K562 (cell line): ENCODE data around the gene PDPK1. TPM values are rescaled to one million over a fixed set of nuclear protein-coding genes. Genes with fewer than 3 reads are reported as not detected.

Experiments used
- ASH1L ChIP-seq: fragments of 450-650 bp; IDR thresholded peaks from 2 replicates; pipeline ENCODE4 v1.6.1; 2018; ENCODE audit warnings: borderline replicate concordance, mild to moderate bottlenecking, low read depth; ENCODE audit not compliant: partially characterized antibody
- BRD9 ChIP-seq: fragments of 450-650 bp; IDR thresholded peaks from 2 replicates; pipeline ENCODE4 v1.6.1; 2018; ENCODE audit warnings: low read depth; ENCODE audit not compliant: partially characterized antibody
- FOXJ2 ChIP-seq: fragments of 200-800 bp; sonication (Bioruptor generic); IDR thresholded peaks from 2 replicates; pipeline ENCODE4 v1.6.1; 2016; ENCODE audit warnings: missing genetic modification characterization, missing compliant biosample characterization
- HLTF ChIP-seq: fragments of 450-650 bp; IDR thresholded peaks from 2 replicates; pipeline ENCODE4 v1.6.1; 2016
- HMGN3 ChIP-seq: IDR thresholded peaks from 2 replicates; pipeline ENCODE4 v1.6.1; 2011; ENCODE audit warnings: borderline replicate concordance, low read depth, mild to moderate bottlenecking, mixed read lengths, low read length; ENCODE audit not compliant: insufficient read length; ENCODE audit errors: extremely low read depth
- NCOR1 ChIP-seq: fragments of 450-650 bp; IDR thresholded peaks from 2 replicates; pipeline ENCODE4 v1.6.1; 2016; ENCODE audit warnings: mild to moderate bottlenecking, moderate library complexity
- NFYB ChIP-seq: IDR thresholded peaks from 2 replicates; pipeline ENCODE4 v1.6.1; 2011; ENCODE audit warnings: mild to moderate bottlenecking, moderate library complexity; ENCODE audit not compliant: insufficient read length; ENCODE audit errors: extremely low read depth
- NR0B1 ChIP-seq: fragments of 450-650 bp; IDR thresholded peaks from one replicate; pipeline ENCODE4 v1.6.1; 2018; ENCODE audit warnings: mild to moderate bottlenecking, moderate library complexity; ENCODE audit not compliant: partially characterized antibody
- NR2F6 ChIP-seq: fragments of 450-650 bp; formaldehyde crosslinking; IDR thresholded peaks from 2 replicates; pipeline ENCODE4 v1.4.0; 2020; ENCODE audit warnings: mild to moderate bottlenecking
- POLR2H ChIP-seq: IDR thresholded peaks from 2 replicates; pipeline ENCODE4 v1.6.1; 2016; ENCODE audit warnings: missing genetic modification characterization, low read depth, mild to moderate bottlenecking, control low read depth, missing compliant biosample characterization, moderate library complexity
- STAG1 ChIP-seq: sonication (generic); formaldehyde crosslinking; IDR thresholded peaks from 2 replicates; pipeline ENCODE4 v1.5.0; 2020; ENCODE audit warnings: missing genetic modification reagents, borderline replicate concordance
- TAF1 ChIP-seq: IDR thresholded peaks from 2 replicates; pipeline ENCODE4 v1.6.1; 2011; ENCODE audit warnings: mild to moderate bottlenecking, low read length, moderate library complexity; ENCODE audit not compliant: insufficient read depth, control insufficient read depth, severe bottlenecking; ENCODE audit errors: extremely low read depth
- ZBTB33 ChIP-seq: sonication (generic); formaldehyde crosslinking; IDR thresholded peaks from 2 replicates; pipeline ENCODE4 v1.8.1; 2023; ENCODE audit warnings: mild to moderate bottlenecking, missing genetic modification reagents
- ZNF764 ChIP-seq: fragments of 250-450 bp; sonication (Bioruptor Pico); IDR thresholded peaks from 2 replicates; pipeline ENCODE4 v1.4.0; 2020; ENCODE audit warnings: low read depth, mild to moderate bottlenecking, moderate library complexity
- polyA plus RNA-seq, 8 experiments: library from polyadenylated mRNA; depleted of rRNA in 4 of 8; stranded (reverse) in 5 of 8; unstranded in 3 of 8; fragments of >200 nt; fragmentation: Nextera tagmentation in 2 of 8; fragmentation: Illumina TruSeq in 1 of 8; extraction: Ambion mirVana in 2 of 8; extraction: Trizol in 1 of 8; gene quantifications; 2 replicates each; pipeline versions ENCODE4 v1.2.1 to v1.2.3, GENCODE V29; 2011 to 2014; ENCODE audit warnings: inconsistent platforms in 1 of 8, missing spikeins in 1 of 8
- total RNA-seq, 7 experiments: library from RNA; depleted of rRNA in 6 of 7; stranded (reverse); fragments of >200 nt in 6 of 7; fragmentation: Illumina TruSeq in 2 of 7; extraction: Trizol in 2 of 7; gene quantifications; 2 replicates each; pipeline versions ENCODE4 v1.2.1 to v1.2.3, GENCODE V29; 2011 to 2021; ENCODE audit warnings: low replicate concordance in 1 of 7
- TF ChIP-seq, protein P1 (sequence below): fragments of 450-650 bp; IDR thresholded peaks from 2 replicates; pipeline ENCODE4 v1.7.1; 2018; ENCODE audit warnings: mild to moderate bottlenecking, low read depth; ENCODE audit not compliant: partially characterized antibody
- TF ChIP-seq, protein P2 (sequence below): fragments of 450-650 bp; IDR thresholded peaks from 2 replicates; pipeline ENCODE4 v1.6.1; 2014; ENCODE audit warnings: low read depth, mild to moderate bottlenecking, moderate library complexity, borderline replicate concordance

Gene PDPK1
- total and polyA plus RNA-seq, 9 of the 15 experiments (the other 6 are each of a cell fraction or from before 2014, with no cell fraction given), result 4.0 to 37.2 (median 18.7) TPM

- peak; percentile 64; the same call in 1 of the 2 replicates for TF ChIP-seq FOXJ2 (tag)
- TF ChIP-seq BRD9, result no peak
- TF ChIP-seq NFYB, result no peak
- peak; percentile 79 for TF ChIP-seq POLR2H (tag)
- no peak for TF ChIP-seq ZNF764 (CRISPR knock-in tag)
- TF ChIP-seq HLTF, result no peak
- TF ChIP-seq HMGN3, result peak; percentile 93
- TF ChIP-seq NCOR1, result peak; percentile 54
- TF ChIP-seq ZBTB33, result 0 out of 2 replicates have a peak, but pooled peaks have one; percentile 32
- no peak for TF ChIP-seq ASH1L
- TF ChIP-seq TAF1, result peak; percentile 81
- no peak for TF ChIP-seq STAG1 (CRISPR knock-in tag)
- TF ChIP-seq, protein P1, sequence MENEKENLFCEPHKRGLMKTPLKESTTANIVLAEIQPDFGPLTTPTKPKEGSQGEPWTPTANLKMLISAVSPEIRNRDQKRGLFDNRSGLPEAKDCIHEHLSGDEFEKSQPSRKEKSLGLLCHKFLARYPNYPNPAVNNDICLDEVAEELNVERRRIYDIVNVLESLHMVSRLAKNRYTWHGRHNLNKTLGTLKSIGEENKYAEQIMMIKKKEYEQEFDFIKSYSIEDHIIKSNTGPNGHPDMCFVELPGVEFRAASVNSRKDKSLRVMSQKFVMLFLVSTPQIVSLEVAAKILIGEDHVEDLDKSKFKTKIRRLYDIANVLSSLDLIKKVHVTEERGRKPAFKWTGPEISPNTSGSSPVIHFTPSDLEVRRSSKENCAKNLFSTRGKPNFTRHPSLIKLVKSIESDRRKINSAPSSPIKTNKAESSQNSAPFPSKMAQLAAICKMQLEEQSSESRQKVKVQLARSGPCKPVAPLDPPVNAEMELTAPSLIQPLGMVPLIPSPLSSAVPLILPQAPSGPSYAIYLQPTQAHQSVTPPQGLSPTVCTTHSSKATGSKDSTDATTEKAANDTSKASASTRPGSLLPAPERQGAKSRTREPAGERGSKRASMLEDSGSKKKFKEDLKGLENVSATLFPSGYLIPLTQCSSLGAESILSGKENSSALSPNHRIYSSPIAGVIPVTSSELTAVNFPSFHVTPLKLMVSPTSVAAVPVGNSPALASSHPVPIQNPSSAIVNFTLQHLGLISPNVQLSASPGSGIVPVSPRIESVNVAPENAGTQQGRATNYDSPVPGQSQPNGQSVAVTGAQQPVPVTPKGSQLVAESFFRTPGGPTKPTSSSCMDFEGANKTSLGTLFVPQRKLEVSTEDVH, result peak; percentile 97
- TF ChIP-seq NR0B1, result no peak
- no peak for TF ChIP-seq NR2F6
- TF ChIP-seq, protein P2, sequence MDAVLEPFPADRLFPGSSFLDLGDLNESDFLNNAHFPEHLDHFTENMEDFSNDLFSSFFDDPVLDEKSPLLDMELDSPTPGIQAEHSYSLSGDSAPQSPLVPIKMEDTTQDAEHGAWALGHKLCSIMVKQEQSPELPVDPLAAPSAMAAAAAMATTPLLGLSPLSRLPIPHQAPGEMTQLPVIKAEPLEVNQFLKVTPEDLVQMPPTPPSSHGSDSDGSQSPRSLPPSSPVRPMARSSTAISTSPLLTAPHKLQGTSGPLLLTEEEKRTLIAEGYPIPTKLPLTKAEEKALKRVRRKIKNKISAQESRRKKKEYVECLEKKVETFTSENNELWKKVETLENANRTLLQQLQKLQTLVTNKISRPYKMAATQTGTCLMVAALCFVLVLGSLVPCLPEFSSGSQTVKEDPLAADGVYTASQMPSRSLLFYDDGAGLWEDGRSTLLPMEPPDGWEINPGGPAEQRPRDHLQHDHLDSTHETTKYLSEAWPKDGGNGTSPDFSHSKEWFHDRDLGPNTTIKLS, result peak; percentile 80
These were observed 65.6 kb downstream of the PDPK1 start (continued) for GRCh38 chr16:2603165-2604015.
